Measurements from ENCODE around the gene SIX5.

DNA sequence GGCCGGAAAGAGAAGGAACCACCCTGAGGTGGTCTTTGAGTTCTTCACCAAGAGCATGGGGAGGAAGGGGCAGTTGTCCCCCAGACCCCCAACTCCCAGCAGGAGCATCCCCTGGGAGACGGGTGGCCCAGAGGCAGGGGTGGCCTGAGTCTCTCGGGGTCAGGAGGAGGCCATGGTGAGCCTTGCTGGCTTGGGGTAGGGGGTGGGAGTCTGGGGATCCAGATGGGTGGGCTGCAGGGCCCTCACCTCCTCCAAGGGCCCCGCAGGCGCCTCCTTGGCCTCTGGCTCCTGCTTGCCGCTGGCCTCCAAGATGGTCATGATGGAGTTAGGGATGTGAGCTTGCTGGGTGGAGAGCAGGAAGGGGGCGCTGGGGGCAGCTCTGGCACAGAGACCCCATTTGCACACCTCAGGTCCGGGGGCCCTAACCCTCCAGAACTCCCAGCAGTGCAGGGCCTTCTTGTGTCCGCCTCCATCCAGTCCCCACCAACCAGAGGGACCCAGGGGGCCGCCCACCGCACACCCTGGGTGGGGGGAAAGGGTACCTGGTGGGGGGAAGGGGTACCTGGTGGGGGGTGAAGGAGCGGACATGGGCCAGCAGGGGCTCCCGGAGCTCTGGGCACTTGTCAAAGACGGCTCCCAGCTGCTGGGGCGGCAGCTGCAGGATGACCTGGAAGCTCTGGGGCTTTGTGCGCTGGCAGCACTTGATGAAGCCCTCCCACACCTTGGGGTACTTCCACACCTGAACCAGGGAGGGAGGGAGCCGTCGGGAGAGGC, 47.4 kb upstream of the SIX5 start:
- TF ChIP-seq SALL2 (tag by site-specific recombination; IDR thresholded peaks at IDR 0.05; ENCODE audit: borderline replicate concordance), result no peak
- no peak for TF ChIP-seq ZNF707 (tag by site-specific recombination; IDR thresholded peaks at IDR 0.05)
- TF ChIP-seq, protein P1, sequence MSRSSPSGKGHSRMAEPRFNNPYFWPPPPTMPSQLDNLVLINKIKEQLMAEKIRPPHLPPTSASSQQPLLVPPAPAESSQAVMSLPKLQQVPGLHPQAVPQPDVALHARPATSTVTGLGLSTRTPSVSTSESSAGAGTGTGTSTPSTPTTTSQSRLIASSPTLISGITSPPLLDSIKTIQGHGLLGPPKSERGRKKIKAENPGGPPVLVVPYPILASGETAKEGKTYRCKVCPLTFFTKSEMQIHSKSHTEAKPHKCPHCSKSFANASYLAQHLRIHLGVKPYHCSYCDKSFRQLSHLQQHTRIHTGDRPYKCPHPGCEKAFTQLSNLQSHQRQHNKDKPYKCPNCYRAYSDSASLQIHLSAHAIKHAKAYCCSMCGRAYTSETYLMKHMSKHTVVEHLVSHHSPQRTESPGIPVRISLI (tag by site-specific recombination; IDR thresholded peaks at IDR 0.05), result no peak
- TF ChIP-seq ZNF433 (tag by site-specific recombination; IDR thresholded peaks at IDR 0.05; ENCODE audit: low read depth), result no peak
- TF ChIP-seq, protein P2, sequence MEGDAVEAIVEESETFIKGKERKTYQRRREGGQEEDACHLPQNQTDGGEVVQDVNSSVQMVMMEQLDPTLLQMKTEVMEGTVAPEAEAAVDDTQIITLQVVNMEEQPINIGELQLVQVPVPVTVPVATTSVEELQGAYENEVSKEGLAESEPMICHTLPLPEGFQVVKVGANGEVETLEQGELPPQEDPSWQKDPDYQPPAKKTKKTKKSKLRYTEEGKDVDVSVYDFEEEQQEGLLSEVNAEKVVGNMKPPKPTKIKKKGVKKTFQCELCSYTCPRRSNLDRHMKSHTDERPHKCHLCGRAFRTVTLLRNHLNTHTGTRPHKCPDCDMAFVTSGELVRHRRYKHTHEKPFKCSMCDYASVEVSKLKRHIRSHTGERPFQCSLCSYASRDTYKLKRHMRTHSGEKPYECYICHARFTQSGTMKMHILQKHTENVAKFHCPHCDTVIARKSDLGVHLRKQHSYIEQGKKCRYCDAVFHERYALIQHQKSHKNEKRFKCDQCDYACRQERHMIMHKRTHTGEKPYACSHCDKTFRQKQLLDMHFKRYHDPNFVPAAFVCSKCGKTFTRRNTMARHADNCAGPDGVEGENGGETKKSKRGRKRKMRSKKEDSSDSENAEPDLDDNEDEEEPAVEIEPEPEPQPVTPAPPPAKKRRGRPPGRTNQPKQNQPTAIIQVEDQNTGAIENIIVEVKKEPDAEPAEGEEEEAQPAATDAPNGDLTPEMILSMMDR (tag by site-specific recombination; IDR thresholded peaks at IDR 0.05), result no peak
- no peak for TF ChIP-seq ZNF23 (tag by site-specific recombination; IDR thresholded peaks at IDR 0.05; ENCODE audit: borderline replicate concordance)
- TF ChIP-seq, protein P3, sequence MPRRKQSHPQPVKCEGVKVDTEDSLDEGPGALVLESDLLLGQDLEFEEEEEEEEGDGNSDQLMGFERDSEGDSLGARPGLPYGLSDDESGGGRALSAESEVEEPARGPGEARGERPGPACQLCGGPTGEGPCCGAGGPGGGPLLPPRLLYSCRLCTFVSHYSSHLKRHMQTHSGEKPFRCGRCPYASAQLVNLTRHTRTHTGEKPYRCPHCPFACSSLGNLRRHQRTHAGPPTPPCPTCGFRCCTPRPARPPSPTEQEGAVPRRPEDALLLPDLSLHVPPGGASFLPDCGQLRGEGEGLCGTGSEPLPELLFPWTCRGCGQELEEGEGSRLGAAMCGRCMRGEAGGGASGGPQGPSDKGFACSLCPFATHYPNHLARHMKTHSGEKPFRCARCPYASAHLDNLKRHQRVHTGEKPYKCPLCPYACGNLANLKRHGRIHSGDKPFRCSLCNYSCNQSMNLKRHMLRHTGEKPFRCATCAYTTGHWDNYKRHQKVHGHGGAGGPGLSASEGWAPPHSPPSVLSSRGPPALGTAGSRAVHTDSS (tag by site-specific recombination; IDR thresholded peaks at IDR 0.05), result no peak
- TF ChIP-seq HOXA7 (CRISPR knock-in tag; IDR thresholded peaks at IDR 0.05; ENCODE audit: borderline replicate concordance), result no peak
- TF ChIP-seq ZNF335 (tag by site-specific recombination; conservative IDR thresholded peaks at IDR 0.05), result no peak
